SK-N-MC (cell line): ENCODE data around the gene ADRM1.

ENCODE experiments used
- EZH2 ChIP-seq: fragments of 200-600 bp; sonication (generic); IDR thresholded peaks from one replicate; pipeline ENCODE4 v1.6.1; 2017; ENCODE audit warnings: antibody characterized with exemption
- POLR2AphosphoS5 ChIP-seq: IDR thresholded peaks from 2 replicates; pipeline ENCODE4 v1.6.1; 2012; ENCODE audit warnings: mild to moderate bottlenecking, low read depth, low read length, borderline replicate concordance

GRCh38 chr20:62308102-62308822 lies 5.5 kb downstream of the ADRM1 start:
- TF ChIP-seq EZH2 (no peak), POLR2AphosphoS5 (no peak; the same call in 1 of the 2 replicates)
